DMS 273 (cell line): ENCODE measurements around the gene GRIP1.

ENCODE experiments used
- DNase-seq: peaks from one replicate; lab custom pipeline; 2025; ENCODE audit not compliant: unreplicated experiment; lab: John Stamatoyannopoulos, UW

The GRIP1 gene

GRCh38 chr12:66603981-66604479, 74.8 kb downstream of the GRIP1 start:
- no peak for DNase-seq

DNA sequence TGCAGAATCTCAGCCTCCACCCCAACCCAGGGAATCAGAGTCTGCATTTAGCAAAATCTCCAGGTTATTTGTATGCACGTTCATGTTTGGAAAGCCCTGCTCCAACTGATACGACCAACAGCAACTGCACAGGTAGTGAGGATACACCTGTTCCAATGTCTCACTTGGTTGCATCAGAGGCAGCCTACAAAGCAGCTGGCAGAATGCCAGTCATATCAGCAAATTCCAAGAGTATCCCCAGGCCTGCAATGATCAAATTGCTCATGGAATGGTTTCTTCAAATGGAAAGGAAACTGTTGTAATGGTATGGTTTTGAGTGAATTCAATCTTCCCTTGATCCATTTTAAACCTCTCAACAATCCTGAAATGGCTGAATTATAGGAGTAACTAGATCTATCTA, 75.4 kb downstream of the GRIP1 start:
- no peak for DNase-seq

- no peak for DNase-seq
These were observed 76.3 kb downstream of the GRIP1 start for GRCh38 chr12:66602483-66603143.

DNA sequence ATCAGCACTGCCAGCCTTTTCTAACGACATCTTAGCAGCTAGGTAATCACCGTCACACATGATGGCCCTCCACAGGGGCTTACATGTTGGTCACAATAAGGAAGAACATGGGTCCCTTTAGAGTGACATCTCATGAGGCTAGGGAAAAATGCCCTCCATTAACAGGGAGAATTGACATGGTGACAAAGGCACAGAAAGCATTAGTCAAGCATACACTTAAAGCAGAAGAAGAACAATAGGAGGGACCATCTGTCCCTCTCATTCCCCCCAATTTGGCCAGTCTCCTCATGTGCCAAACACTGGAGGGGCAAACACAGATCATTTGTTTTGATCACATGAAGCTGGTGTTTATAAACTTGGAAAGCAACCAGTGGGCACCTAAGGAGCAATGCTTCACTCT, 78.0 kb downstream of the GRIP1 start:
- no peak for DNase-seq

- DNase-seq, result no peak
These were observed 79.1 kb downstream of the GRIP1 start for GRCh38 chr12:66599816-66600215.

- DNase-seq, result no peak
These were observed 80.3 kb downstream of the GRIP1 start for GRCh38 chr12:66598608-66599007.

- DNase-seq, result no peak
These were observed 80.8 kb downstream of the GRIP1 start for GRCh38 chr12:66598079-66598478.

DNA sequence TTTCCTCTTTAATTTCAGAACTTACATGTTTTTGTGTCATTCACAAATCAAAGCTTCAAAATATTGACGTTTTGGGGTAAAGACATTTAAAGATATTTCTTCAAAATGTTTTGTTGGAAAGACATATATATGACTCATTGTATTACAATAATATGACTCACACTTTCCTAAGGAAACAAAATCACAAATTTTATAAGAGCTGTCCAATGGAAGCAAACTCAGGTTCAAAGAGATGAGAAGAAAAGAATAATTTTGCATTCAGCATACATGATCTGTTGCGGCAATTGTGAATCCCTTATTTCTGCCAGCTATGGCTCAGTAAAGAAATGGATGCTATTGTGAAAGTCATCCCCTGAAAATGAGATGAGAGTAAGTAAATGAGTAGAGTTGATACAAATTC, 82.7 kb downstream of the GRIP1 start:
- DNase-seq, result no peak

DNA sequence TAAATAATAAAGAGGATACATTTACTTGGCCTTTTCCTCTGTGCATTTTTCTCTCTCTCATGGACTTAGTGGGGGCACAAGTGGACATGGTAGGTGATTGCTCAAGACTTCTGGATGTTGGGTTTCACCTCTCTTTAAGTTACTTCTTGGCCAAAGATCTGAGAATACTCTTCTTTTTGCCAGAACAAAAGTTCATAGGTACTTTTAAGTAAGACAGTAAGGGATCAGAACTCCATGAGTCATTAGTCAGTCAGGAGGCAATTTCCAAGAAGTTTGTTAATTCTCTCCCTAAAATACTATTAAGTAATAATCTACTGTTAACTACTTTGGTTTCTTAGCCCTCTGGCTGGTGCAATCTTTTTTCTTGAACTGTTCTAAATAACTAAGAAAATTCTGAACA, 84.2 kb downstream of the GRIP1 start:
- no peak for DNase-seq

DNA sequence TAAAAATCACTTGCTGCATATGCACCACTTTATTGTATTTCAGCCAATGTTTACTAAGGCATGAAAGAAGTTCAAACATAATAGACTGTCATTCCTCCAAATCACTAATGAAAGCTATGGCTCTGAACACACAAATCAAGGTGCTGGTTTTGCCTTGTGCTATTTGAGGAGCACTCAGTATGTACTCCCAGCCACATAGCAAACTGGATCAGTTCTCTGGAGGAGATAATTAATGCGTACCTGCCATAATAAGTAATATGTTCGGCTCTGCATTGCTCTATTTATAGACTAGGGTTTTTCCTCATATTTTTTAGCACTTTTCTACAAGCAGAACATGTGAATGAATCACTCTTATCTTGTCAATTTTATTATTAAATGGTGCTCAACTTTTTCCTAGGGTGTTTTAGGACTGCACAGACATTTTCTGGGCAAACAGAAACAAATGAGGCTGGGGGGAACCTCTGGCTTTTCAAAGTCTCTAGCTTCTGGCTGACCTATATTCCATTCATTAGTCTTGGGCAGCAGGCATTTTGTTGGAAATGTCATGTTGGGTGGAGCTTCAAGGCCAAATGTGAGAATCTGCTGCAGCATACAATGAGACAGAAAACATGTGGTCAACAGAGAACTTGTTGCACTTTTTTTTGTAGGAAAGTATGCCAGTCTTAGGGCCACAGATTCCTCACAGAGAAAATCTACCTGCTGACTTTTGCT, 88.4 kb downstream of the GRIP1 start:
- DNase-seq, result no peak

DNA sequence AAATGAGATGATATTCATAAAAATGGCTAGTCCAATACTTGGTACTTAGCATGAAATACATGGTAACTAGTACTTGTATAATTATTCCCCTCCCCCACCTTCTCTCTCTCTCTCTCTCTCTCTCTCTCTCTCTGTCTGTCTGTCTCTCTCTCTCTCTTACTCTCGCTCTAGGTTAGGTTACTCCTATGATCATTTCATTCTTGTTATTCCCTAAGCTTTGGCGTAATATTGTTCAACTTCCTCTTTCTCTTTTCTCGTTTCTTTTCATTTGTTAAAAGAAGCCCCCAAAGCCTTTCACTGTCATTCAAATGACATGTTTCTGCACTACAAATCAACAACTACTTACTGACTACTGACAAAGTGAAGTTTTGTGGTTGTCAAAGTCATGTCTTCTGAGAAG, 89.8 kb downstream of the GRIP1 start:
- no peak for DNase-seq

DNA sequence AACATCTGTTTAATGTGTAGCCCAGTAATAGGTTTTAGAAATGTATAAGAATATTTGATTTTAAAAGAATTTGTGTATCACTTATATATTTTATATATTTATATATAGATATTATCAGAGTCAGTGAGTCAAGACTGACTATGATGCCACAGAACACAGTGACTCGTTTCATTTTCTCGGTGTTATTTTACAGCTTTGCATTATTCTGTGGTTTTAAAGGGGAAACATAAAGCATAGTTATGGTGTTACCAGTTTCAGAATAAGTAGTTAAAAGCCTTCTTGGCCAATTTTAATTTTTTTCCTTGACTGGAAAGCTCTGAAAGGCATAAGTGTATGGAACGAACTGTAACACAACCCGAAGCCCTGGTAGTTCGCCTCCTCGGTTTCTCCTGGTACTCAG, 91.0 kb downstream of the GRIP1 start:
- no peak for DNase-seq

GRCh38 chr12:66584673-66585072, 94.2 kb downstream of the GRIP1 start:
- no peak for DNase-seq

- DNase-seq, result no peak
These were observed 105.3 kb downstream of the GRIP1 start for GRCh38 chr12:66573605-66574004.

GRCh38 chr12:66572845-66573244, 106.0 kb downstream of the GRIP1 start:
- DNase-seq, result no peak

- DNase-seq, result no peak
These were observed 107.4 kb downstream of the GRIP1 start for GRCh38 chr12:66571361-66571915.

GRCh38 chr12:66563220-66563619, 115.7 kb downstream of the GRIP1 start:
- DNase-seq, result no peak

DNA sequence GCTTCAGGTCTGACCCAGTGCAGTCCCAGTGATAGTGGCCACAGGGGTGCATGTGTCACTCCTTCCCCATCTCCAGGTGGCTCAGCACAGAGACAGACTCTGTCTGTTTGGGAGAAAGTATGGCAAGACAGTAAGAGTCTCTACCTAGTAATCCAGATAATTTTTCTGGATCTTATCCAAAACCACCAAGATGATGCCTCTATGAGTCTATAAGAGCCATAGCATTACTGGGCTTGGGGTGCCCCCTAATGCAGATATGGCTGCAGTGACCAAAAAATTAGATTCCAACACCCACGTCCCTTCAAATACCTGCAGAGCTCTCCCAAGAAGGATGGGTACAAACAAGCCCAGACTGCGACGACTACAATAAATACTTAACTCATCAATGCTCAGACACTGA, 123.8 kb downstream of the GRIP1 start:
- peak; percentile 13 for DNase-seq

- DNase-seq, result no peak
These were observed 126.2 kb downstream of the GRIP1 start for GRCh38 chr12:66552716-66553115.

DNA sequence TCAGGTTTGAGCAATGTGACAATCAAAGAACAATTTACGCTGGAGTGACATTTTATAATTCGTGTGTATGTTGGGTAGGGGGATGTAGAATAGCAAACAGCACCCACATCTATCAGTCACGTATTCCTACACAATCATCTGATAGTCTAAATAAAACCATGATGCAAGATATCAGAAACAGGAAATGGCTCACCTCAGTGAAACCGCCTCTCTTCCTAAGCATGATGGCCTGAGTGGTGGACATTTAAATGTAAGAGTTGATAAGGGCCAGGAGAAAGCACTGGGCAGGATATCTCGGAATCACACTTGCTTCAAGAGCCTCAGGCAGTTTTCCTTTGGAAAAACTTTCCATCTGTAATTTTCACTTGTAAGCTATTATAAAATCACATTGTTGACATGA, 128.2 kb downstream of the GRIP1 start:
- DNase-seq, result no peak

DNA sequence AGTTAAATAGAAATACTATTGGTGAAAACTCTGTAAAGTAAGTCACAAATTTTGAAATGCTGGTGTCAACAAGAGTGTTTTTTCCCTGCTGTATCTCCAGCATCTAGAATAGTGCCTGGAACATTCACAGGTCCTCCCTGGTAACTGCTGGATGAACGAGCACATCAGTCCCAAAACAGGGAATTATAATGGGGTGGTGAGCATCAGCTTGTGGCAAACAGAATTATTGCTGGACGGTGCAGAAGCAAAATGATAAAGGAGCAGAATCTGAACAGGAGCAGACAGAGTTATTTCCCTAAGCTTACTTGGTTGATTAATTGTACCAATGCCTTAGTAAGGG, 129.9 kb downstream of the GRIP1 start:
- no peak for DNase-seq

- peak; percentile 14 for DNase-seq
These were observed 130.4 kb downstream of the GRIP1 start for GRCh38 chr12:66548338-66549049.
